Activated naive CD4-positive, alpha-beta T cell (primary cell): ENCODE data around the gene HPDL.
"Not testable (repeated sequence)": the region's sequence is repeated elsewhere in the genome, so short reads cannot be mapped to it uniquely, and the experiment has no call there.

Source experiments
- DNase-seq, 4 experiments: peaks; one replicate each; lab custom pipeline; 2025; lab: John Stamatoyannopoulos, UW

HPDL gene

GRCh38 chr1:45351508-45351907, 24.8 kb downstream of the HPDL start:
- no peak for DNase-seq

DNA sequence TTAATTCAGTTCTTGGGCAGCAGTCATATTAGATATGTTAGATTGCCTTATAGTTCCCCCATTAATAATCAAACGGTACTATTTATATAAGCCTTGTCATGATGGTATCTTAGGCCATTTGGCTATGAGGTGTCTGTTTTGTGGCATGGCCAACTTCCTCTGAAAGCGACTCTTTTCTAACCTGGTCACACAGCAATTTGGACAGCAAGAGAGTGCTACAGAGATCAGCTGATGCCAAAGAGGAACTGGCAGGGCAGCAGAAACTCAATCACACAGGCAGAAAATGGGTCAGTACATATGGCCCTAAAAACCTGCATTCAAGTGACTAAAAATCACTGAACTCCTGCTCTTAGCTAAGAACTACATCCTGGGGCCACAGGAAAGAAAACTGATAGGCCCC, 27.0 kb downstream of the HPDL start:
- no peak for DNase-seq

- no peak for DNase-seq
These were observed 28.1 kb downstream of the HPDL start for GRCh38 chr1:45354838-45355237.

- no peak for DNase-seq
These were observed 29.0 kb downstream of the HPDL start for GRCh38 chr1:45355683-45356082.

GRCh38 chr1:45356186-45356585, 29.5 kb downstream of the HPDL start:
- DNase-seq: no peak

GRCh38 chr1:45359882-45360513, 33.3 kb downstream of the HPDL start:
- peak in 1 of 4 experiments; percentile 40 for DNase-seq

DNA sequence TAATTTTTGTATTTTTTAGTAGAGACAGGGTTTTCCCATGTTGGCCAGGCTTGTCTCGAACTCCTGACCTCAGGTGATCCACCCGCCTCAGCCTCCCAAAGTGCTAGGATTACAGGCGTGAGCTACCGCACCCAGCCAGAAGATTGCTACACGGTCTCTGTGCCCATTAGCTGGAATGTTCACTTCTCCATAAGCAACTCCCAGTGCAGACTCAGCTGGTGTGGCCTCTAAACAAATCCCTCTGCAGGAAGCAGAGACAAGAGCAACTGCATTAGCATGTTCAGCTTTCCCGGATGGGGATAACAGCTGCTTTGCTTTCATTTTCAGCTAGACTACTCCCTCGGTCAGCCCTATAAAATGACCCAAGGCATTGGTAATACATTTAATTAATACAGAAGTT, 34.3 kb downstream of the HPDL start:
- DNase-seq: not testable (repeated sequence)

GRCh38 chr1:45364294-45364693, 37.6 kb downstream of the HPDL start:
- DNase-seq: no peak

DNA sequence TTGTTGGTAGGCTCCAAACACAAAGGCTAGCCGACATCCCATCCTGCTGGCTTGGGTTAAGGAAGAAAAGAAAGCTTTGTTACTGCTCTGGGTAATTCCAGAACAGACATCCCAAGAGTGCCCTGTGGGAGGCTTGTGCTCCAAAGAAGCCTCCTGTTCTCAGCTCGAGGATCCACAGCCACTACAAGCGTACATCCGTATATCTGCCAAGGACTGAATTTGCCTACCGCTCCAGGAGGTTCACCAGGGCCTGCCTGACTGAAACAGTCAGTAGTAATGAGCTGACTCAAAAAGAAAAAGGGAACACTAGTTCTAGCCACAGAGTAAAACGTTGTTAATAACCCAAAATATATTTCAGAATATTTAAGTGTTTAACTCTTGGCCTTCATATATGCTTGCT, 38.4 kb downstream of the HPDL start:
- no peak for DNase-seq

- no peak for DNase-seq
These were observed 43.9 kb downstream of the HPDL start for GRCh38 chr1:45370575-45370974.

DNA sequence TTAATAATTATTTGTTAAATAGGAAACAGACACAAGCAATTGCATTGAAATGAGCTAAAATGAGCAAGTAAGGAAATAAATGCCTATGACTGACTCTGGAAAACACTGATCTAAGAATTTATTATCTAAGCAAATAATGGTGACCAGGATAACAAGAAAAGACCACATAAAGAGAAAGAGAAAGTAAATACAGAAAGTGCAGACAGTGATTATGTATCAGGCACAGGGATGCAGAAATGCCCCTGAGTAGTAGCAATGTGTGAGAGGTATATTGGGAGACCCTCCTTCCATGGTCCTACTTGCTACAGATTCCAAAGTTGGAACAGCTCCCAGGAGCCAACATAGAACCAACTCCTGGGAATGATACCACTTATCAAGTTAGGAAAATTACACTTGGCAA, 46.9 kb downstream of the HPDL start:
- DNase-seq: no peak

DNA sequence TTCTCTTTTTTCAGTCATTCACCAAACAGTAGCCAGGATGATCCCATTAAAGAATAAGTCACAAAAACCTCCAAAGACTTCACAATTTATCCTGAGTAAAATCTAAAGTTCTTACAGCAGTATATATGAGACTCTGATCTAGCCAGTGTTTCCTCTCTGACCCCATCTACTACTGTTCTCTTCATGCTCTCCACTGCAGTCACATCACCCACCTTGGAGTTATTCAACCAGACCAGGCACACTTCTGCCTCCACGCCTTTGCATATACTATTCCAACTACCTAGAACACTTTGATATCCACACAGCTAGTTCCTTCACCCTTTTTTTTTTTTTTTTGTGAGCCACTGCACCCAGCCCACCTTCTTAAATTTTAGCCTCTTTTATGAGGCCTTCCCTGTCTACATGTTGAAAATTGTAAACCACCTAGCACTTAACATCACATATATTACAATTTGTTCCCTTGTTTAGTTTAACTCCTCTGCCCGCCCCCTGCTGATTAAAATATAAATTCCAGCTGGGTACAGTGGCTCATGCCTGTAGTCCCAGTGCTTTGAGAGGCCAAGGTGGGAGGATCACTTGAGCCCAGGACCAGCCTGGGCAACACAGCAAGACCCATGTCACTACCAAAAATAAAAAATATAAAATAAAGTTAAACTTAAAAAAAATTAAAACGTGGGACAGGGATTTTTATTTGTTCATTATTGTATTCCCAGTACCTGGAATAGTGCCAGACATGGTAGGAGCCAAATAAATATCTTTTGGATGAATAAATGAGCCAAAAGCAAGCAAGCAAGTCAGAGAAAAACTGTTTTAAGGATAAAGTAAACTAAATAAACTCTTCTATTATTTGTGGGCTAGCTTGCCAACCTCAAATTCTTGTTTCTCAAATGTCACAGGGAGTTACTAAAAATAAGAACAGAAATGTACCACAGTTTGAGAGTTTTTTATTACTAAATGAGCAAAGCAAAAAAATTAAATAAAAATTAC, 48.7 kb downstream of the HPDL start:
- DNase-seq: no peak

- DNase-seq: no peak
These were observed 51.5 kb downstream of the HPDL start for GRCh38 chr1:45378184-45378583.
